CD14-positive monocyte (primary cell): ENCODE results near the gene FASTK. TPM values are rescaled to one million over a fixed set of nuclear protein-coding genes. Genes with fewer than 3 reads are reported as not detected.
A peak's percentile ranks its signal among the peaks of the same experiment; 100 is the strongest.

Experiments
- DNase-seq, 3 donors: peaks; one replicate each; pipeline ENCODE4 v3.0.0-alpha.2; 2011 to 2022
- H2AFZ ChIP-seq: 2 replicates; pipeline ENCODE4 v1.6.0; 2012; ENCODE audit warnings: mild to moderate bottlenecking, low read depth, low read length, inconsistent platforms; ENCODE audit not compliant: insufficient read depth, poor library complexity, severe bottlenecking
- H3K27ac ChIP-seq, 2 donors: 1 replicate in 1 of 2; 2 replicates in 1 of 2; pipeline ENCODE4 v1.5.1; 2012 to 2013; ENCODE audit warnings: low read length in 2 of 2, control low read depth in 1 of 2, inconsistent platforms in 1 of 2, low read depth in 1 of 2, mild to moderate bottlenecking in 1 of 2
- H3K27me3 ChIP-seq, 2 donors: one replicate each; pipeline versions ENCODE4 v1.6.0 to v1.6.1; 2011 to 2013; ENCODE audit warnings: low read length in 2 of 2; ENCODE audit not compliant: control insufficient read depth in 2 of 2, insufficient read depth in 2 of 2
- H3K36me3 ChIP-seq, 2 donors: replicated peaks in 1 of 2; 1 replicate in 1 of 2; 2 replicates in 1 of 2; pipeline versions ENCODE4 v1.5.1 to v1.6.1; 2012 to 2013; ENCODE audit warnings: low read length in 2 of 2, control low read depth in 1 of 2, inconsistent platforms in 1 of 2, mild to moderate bottlenecking in 1 of 2; ENCODE audit not compliant: insufficient read depth in 2 of 2, control insufficient read depth in 1 of 2
- H3K4me1 ChIP-seq, 2 donors: 1 replicate in 1 of 2; 2 replicates in 1 of 2; pipeline versions ENCODE4 v1.5.1 to v1.6.1; 2012 to 2013; ENCODE audit warnings: low read length in 2 of 2, control low read depth in 1 of 2, inconsistent platforms in 1 of 2, mild to moderate bottlenecking in 1 of 2, moderate library complexity in 1 of 2; ENCODE audit not compliant: insufficient read depth in 2 of 2, control insufficient read depth in 1 of 2
- H3K4me2 ChIP-seq: replicated peaks from 2 replicates; pipeline ENCODE3; 2012; ENCODE audit warnings: low read length, moderate library complexity, mild to moderate bottlenecking; ENCODE audit not compliant: poor library complexity, severe bottlenecking; ENCODE audit errors: extremely low read depth
- H3K4me3 ChIP-seq, 3 experiments: fragments of 200-600 bp in 1 of 3; sonication (generic) in 1 of 3; replicated peaks in 1 of 3; 1 replicate in 2 of 3; 2 replicates in 1 of 3; pipeline ENCODE4 v1.5.1; 2011 to 2013; ENCODE audit warnings: low read length in 3 of 3, mild to moderate bottlenecking in 3 of 3, control low read depth in 2 of 3, low read depth in 2 of 3, inconsistent platforms in 1 of 3, moderate library complexity in 1 of 3
- H3K79me2 ChIP-seq: 2 replicates; pipeline ENCODE4 v1.6.0; 2012; ENCODE audit warnings: mild to moderate bottlenecking, control low read depth, inconsistent platforms, low read length, moderate library complexity; ENCODE audit not compliant: insufficient read depth
- H3K9ac ChIP-seq: 2 replicates; pipeline ENCODE4 v1.6.0; 2017; ENCODE audit warnings: low read length, mild to moderate bottlenecking; ENCODE audit not compliant: insufficient read depth, poor library complexity, severe bottlenecking
- H3K9me3 ChIP-seq, 2 donors: replicated peaks in 1 of 2; 1 replicate in 1 of 2; 2 replicates in 1 of 2; pipeline versions ENCODE4 v1.5.1 to v1.6.1; 2012 to 2013; ENCODE audit warnings: low read length in 2 of 2, control low read depth in 1 of 2; ENCODE audit not compliant: control insufficient read depth in 1 of 2, insufficient read depth in 1 of 2
- H4K20me1 ChIP-seq: 2 replicates; pipeline ENCODE4 v1.6.0; 2012; ENCODE audit warnings: mild to moderate bottlenecking, low read length, control low read depth, moderate library complexity; ENCODE audit not compliant: insufficient read depth
- H3K27ac Mint-ChIP-seq, 7 donors: one replicate each; pipeline ENCODE4 v1.8.0; 2020; ENCODE audit warnings: mild to moderate bottlenecking in 7 of 7, mixed read lengths in 7 of 7, moderate library complexity in 6 of 7, inconsistent platforms in 2 of 7
- H3K27me3 Mint-ChIP-seq, 3 donors: one replicate each; pipeline ENCODE4 v1.8.0; 2021 to 2022; ENCODE audit warnings: low read depth in 3 of 3, mild to moderate bottlenecking in 3 of 3, mixed read lengths in 3 of 3, moderate library complexity in 3 of 3, inconsistent platforms in 1 of 3
- H3K36me3 Mint-ChIP-seq, 2 donors: one replicate each; pipeline ENCODE4 v1.8.0; 2020; ENCODE audit warnings: mixed read lengths in 2 of 2, inconsistent platforms in 1 of 2, mild to moderate bottlenecking in 1 of 2
- H3K4me1 Mint-ChIP-seq: one replicate; pipeline ENCODE4 v1.8.0; 2020; ENCODE audit warnings: mild to moderate bottlenecking, mixed read lengths
- H3K4me3 Mint-ChIP-seq, 2 donors: one replicate each; pipeline ENCODE4 v1.8.0; 2020; ENCODE audit warnings: mild to moderate bottlenecking in 2 of 2, mixed read lengths in 2 of 2, moderate library complexity in 1 of 2
- H3K9me3 Mint-ChIP-seq, 7 donors: one replicate each; pipeline ENCODE4 v1.8.0; 2020 to 2022; ENCODE audit warnings: mixed read lengths in 7 of 7, mild to moderate bottlenecking in 6 of 7, moderate library complexity in 6 of 7, inconsistent platforms in 2 of 7
- WGBS: methylation state at CpG from one replicate; pipeline ENCODE4 v1.1.5; 2013; ENCODE audit warnings: missing lambda C conversion rate; ENCODE audit not compliant: insufficient coverage; 5-methylcytosine and 5-hydroxymethylcytosine counted together
- intact Hi-C, 2 donors: fragments of 100-400 bp; cut with micrococcal nuclease; formaldehyde crosslinking; loops; one replicate each; pipeline versions ENCODE4 v1.15.0 to v1.15.1; 2023
- polyA plus RNA-seq, 3 donors: library from polyadenylated mRNA; depleted of rRNA in 1 of 3; unstranded in 2 of 3; stranded (reverse) in 1 of 3; fragments of 300-500 nt in 2 of 3; fragments of >200 nt in 1 of 3; fragmentation: Illumina TruSeq in 2 of 3; gene quantifications; 1 replicate in 2 of 3; 2 replicates in 1 of 3; pipeline ENCODE4 v1.2.3, GENCODE V29; 2012 to 2021
- TF ChIP-seq, protein P1 (sequence below): fragments of 200-600 bp; IDR thresholded peaks from one replicate; pipeline ENCODE4 v1.8.0; 2022; ENCODE audit warnings: antibody characterized with exemption, mild to moderate bottlenecking

The FASTK gene
- polyA plus RNA-seq, 3 donors = 34.7 to 110 (median 38.6) TPM

DNA sequence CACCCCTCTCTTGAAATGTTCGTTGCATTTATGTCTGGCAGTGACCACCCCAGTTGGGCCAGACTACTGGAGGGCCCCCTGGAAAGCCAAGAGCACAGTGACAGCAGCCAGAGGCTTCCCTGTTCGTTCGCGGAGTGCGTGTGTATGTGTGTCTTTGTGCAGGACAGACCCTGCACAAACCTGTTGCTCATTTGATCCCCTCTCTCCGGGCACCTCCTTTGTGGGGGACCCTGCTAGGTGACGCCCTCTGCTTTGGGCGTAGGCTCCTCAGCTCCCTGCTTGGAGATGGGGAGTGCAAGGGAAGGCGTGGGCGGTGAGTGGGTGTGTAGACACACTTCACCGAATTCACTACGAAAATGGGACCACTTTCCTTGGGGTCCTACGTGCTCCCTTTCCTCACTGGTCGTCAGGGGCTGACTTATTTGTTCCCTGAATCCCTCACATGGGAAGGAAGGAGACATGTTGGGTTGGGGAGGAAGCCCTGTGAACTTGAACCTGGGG lies 44.3 kb upstream of the FASTK start:
- Histone ChIP-seq H4K20me1 (peaks cover 78% of the 10 kb centered on the region), H3K36me3 (peaks cover 55 to 87% of the 10 kb centered on the region in 2 donors), H3K27ac (no peak overlapping the region), H3K4me1 (no peaks in the 10 kb centered on the region), H3K4me2 (no peak overlapping the region), H3K9me3 (no peaks in the 10 kb centered on the region), H3K79me2 (no peaks in the 10 kb centered on the region), H3K9ac (no peak overlapping the region), H3K27me3 (no peaks in the 10 kb centered on the region), H3K4me3 (no peak overlapping the region), H2AFZ (no peak overlapping the region)
- Mint-ChIP-seq H3K27me3 (peaks cover 2 to 15% (median 3%) of the 10 kb centered on the region in 3 donors), H3K4me3 (peak overlapping the region in 1 of 2 donors; percentile 11), H3K4me1 (no peaks in the 10 kb centered on the region), H3K9me3 (peaks cover 0 to 2% (median 0%) of the 10 kb centered on the region in 7 donors), H3K36me3 (peaks cover 59 to 71% of the 10 kb centered on the region in 2 donors), H3K27ac (no peak overlapping the region)
- WGBS = 95% methylated on average over 11 of the region's 14 CpGs
- TF ChIP-seq, protein P1, sequence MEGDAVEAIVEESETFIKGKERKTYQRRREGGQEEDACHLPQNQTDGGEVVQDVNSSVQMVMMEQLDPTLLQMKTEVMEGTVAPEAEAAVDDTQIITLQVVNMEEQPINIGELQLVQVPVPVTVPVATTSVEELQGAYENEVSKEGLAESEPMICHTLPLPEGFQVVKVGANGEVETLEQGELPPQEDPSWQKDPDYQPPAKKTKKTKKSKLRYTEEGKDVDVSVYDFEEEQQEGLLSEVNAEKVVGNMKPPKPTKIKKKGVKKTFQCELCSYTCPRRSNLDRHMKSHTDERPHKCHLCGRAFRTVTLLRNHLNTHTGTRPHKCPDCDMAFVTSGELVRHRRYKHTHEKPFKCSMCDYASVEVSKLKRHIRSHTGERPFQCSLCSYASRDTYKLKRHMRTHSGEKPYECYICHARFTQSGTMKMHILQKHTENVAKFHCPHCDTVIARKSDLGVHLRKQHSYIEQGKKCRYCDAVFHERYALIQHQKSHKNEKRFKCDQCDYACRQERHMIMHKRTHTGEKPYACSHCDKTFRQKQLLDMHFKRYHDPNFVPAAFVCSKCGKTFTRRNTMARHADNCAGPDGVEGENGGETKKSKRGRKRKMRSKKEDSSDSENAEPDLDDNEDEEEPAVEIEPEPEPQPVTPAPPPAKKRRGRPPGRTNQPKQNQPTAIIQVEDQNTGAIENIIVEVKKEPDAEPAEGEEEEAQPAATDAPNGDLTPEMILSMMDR = no peak
- intact Hi-C loops = loop anchor here (2.0 to 5.0 kb wide), 4 partner anchors 47 to 178 kb away; no protein-coding TSS in a partner anchor
- DNase-seq = no peak

DNA sequence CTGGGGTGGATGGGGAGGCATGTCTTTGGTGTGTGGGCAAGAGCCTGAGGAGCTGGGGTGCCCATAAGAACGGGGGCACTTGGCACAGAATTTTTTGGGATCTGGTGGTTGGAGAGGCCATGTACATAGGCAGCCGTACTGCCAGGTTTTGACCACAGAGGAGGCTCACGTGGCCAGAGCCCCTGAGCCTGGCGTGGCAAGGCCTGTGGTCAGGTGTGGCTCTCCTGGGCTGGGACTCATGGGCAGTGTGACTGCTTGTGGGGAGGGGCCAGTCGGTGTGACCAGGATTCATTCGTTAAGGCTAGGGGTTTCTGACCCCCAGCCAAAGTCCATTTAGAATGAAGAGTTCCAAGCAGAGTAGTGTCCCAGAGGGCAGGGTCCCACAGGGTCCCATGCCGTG lies 43.9 kb upstream of the FASTK start:
- no peak overlapping the region for H3K4me2 ChIP-seq
- H4K20me1 ChIP-seq = peaks cover 82% of the 10 kb centered on the region
- H3K79me2 ChIP-seq = no peaks in the 10 kb centered on the region
- H3K36me3 ChIP-seq = peaks cover 55 to 87% of the 10 kb centered on the region in 2 donors
- TF ChIP-seq, protein P1 = no peak
- no peaks in the 10 kb centered on the region for H3K4me1 ChIP-seq
- intact Hi-C loops = loop anchor here (2.0 to 5.0 kb wide), 4 partner anchors 48 to 178 kb away; no protein-coding TSS in a partner anchor
- DNase-seq = no peak
- H2AFZ ChIP-seq = no peak overlapping the region
- Mint-ChIP-seq H3K9me3 (peaks cover 0 to 2% (median 0%) of the 10 kb centered on the region in 7 donors), H3K4me3 (peak overlapping the region in 1 of 2 donors; percentile 11), H3K36me3 (peaks cover 64 to 71% of the 10 kb centered on the region in 2 donors), H3K4me1 (no peaks in the 10 kb centered on the region), H3K27ac (no peak overlapping the region), H3K27me3 (peaks cover 2 to 15% (median 3%) of the 10 kb centered on the region in 3 donors)
- no peak overlapping the region for H3K9ac ChIP-seq
- no peaks in the 10 kb centered on the region for H3K9me3 ChIP-seq
- H3K27ac ChIP-seq = no peak overlapping the region
- no peaks in the 10 kb centered on the region for H3K27me3 ChIP-seq
- WGBS = 98% methylated on average over 7 of the region's 7 CpGs
- H3K4me3 ChIP-seq = no peak overlapping the region
